ENCODE measurements around the gene TP53BP1.
A peak's percentile ranks its signal among the peaks of the same experiment; 100 is the strongest.

The TP53BP1 gene

GRCh38 chr15:43517354-43518196 lies 24.6 kb upstream of the TP53BP1 start, which contains the start of gene MAP1A:
Gene MAP1A (plus strand): TSS chr15:43517608. CDS start chr15:43521474, 3,866 bp downstream.
- Histone ChIP-seq H3K36me3 (ENCODE audit: control insufficient read depth in 1 of 2, insufficient read depth in 2 of 2, low read length in 2 of 2) (peaks cover 7 to 21% of the 10 kb centered on the region in 2 donors), H3K27me3 (ENCODE audit: low read depth, low read length) (no peaks in the 10 kb centered on the region), H3K4me1 (ENCODE audit: control insufficient read depth in 1 of 2, insufficient read depth in 2 of 2, low read length in 2 of 2) (peaks cover 9 to 33% of the 10 kb centered on the region in 2 donors), H3K4me3 (ENCODE audit: low read depth in 1 of 2, low read length in 2 of 2) (peak within 1 kb of the TSS; percentile 80 to 83), H3K9me3 (ENCODE audit: control insufficient read depth in 1 of 2, low read length in 2 of 2) (no peaks in the 10 kb centered on the region), H3K27ac (ENCODE audit: low read length) (peak within 1 kb of the TSS; percentile 76)

GRCh38 chr15:43516801-43517353 lies 23.9 kb upstream of the TP53BP1 start:
- H3K4me1 ChIP-seq (ENCODE audit: control insufficient read depth in 1 of 2, insufficient read depth in 2 of 2, low read length in 2 of 2), result peaks cover 9 to 33% of the 10 kb centered on the region in 2 donors

DNA sequence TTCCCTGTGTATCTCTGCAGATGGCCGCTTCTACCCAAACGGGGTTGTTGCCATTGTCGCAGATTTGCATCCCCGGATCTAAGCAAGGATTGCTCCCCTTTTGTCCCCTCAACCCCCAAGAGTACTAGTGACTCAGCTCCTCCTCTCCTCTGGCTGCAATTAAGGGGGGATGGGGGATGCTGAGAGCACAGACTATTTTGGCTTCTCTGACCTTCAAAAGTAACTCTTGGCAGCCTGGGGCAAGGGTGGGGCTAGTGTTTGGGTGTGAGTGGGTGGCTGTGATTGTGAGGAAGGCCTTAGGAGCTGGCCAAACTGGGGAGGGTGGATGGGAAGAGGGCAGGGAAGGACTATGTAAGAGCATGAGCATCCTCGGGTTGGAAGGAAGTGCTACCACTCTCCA lies 23.2 kb upstream of the TP53BP1 start:
- Histone ChIP-seq H3K27me3 (ENCODE audit: low read depth, low read length) (no peaks in the 10 kb centered on the region), H3K4me1 (ENCODE audit: control insufficient read depth in 1 of 2, insufficient read depth in 2 of 2, low read length in 2 of 2) (peaks cover 9 to 38% of the 10 kb centered on the region in 2 donors)

More at GRCh38 chr15:43516801-43517353, 23.9 kb upstream of the TP53BP1 start:
- peak overlapping the region; percentile 62 to 83 for H3K4me3 ChIP-seq (ENCODE audit: low read depth in 1 of 2, low read length in 2 of 2)
- peaks cover 2 to 14% of the 10 kb centered on the region in 2 donors for H3K36me3 ChIP-seq (ENCODE audit: control insufficient read depth in 1 of 2, insufficient read depth in 2 of 2, low read length in 2 of 2)
- peak overlapping the region; percentile 76 for H3K27ac ChIP-seq (ENCODE audit: low read length)
- no peaks in the 10 kb centered on the region for H3K9me3 ChIP-seq (ENCODE audit: control insufficient read depth in 1 of 2, low read length in 2 of 2)
- no peaks in the 10 kb centered on the region for H3K27me3 ChIP-seq (ENCODE audit: low read depth, low read length)

DNA sequence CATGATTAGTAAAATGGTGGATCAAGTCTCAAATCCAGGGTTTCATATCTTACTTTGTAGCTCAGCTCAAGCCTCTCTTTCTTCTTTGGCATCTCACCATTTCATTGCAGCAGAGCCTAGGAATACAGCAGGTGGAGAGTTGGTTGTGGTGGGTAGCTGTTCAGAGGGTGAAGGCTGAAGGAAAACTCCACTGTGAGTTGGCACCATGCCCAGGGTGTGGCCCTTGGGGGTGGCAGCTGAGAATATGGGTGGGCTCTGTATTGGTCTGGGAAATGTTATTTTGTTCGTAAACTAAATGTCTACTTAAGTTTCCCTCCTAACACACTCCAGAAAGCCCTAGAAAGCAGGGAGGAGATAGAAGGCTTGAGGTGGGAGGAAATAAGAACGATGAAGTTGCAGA lies 22.8 kb upstream of the TP53BP1 start:
- Histone ChIP-seq H3K27ac (ENCODE audit: low read length) (peak overlapping the region; percentile 37), H3K36me3 (ENCODE audit: control insufficient read depth in 1 of 2, insufficient read depth in 2 of 2, low read length in 2 of 2) (peaks cover 0 to 3% of the 10 kb centered on the region in 2 donors), H3K4me1 (ENCODE audit: control insufficient read depth in 1 of 2, insufficient read depth in 2 of 2, low read length in 2 of 2) (peaks cover 9 to 42% of the 10 kb centered on the region in 2 donors), H3K9me3 (ENCODE audit: control insufficient read depth in 1 of 2, low read length in 2 of 2) (no peaks in the 10 kb centered on the region), H3K4me3 (ENCODE audit: low read depth in 1 of 2, low read length in 2 of 2) (peak overlapping the region in 1 of 2 donors; percentile 83), H3K27me3 (ENCODE audit: low read depth, low read length) (no peaks in the 10 kb centered on the region)

More for the DNA sequence above, 23.2 kb upstream of the TP53BP1 start:
- peaks cover 0 to 8% of the 10 kb centered on the region in 2 donors for H3K36me3 ChIP-seq (ENCODE audit: control insufficient read depth in 1 of 2, insufficient read depth in 2 of 2, low read length in 2 of 2)
- peak overlapping the region; percentile 62 to 83 for H3K4me3 ChIP-seq (ENCODE audit: low read depth in 1 of 2, low read length in 2 of 2)
- H3K27ac ChIP-seq (ENCODE audit: low read length), result peak overlapping the region; percentile 76
- no peaks in the 10 kb centered on the region for H3K9me3 ChIP-seq (ENCODE audit: control insufficient read depth in 1 of 2, low read length in 2 of 2)

- peak overlapping the region; percentile 20 for H3K27ac ChIP-seq (ENCODE audit: low read length)
- H3K4me1 ChIP-seq (ENCODE audit: control insufficient read depth in 1 of 2, insufficient read depth in 2 of 2, low read length in 2 of 2), result peaks cover 9 to 43% of the 10 kb centered on the region in 2 donors
- H3K36me3 ChIP-seq (ENCODE audit: control insufficient read depth in 1 of 2, insufficient read depth in 2 of 2, low read length in 2 of 2), result no peaks in the 10 kb centered on the region
- H3K9me3 ChIP-seq (ENCODE audit: control insufficient read depth in 1 of 2, low read length in 2 of 2), result no peaks in the 10 kb centered on the region
- H3K4me3 ChIP-seq (ENCODE audit: low read depth in 1 of 2, low read length in 2 of 2), result no peak overlapping the region
- H3K27me3 ChIP-seq (ENCODE audit: low read depth, low read length), result no peaks in the 10 kb centered on the region
Measured at GRCh38 chr15:43514241-43515057, 21.5 kb upstream of the TP53BP1 start.

GRCh38 chr15:43513550-43513949 lies 20.6 kb upstream of the TP53BP1 start:
- H3K27me3 ChIP-seq (ENCODE audit: low read depth, low read length), result no peaks in the 10 kb centered on the region
- H3K27ac ChIP-seq (ENCODE audit: low read length), result peak overlapping the region; percentile 20
- no peaks in the 10 kb centered on the region for H3K36me3 ChIP-seq (ENCODE audit: control insufficient read depth in 1 of 2, insufficient read depth in 2 of 2, low read length in 2 of 2)
- peaks cover 9 to 45% of the 10 kb centered on the region in 2 donors for H3K4me1 ChIP-seq (ENCODE audit: control insufficient read depth in 1 of 2, insufficient read depth in 2 of 2, low read length in 2 of 2)
- H3K9me3 ChIP-seq (ENCODE audit: control insufficient read depth in 1 of 2, low read length in 2 of 2), result no peaks in the 10 kb centered on the region
- H3K4me3 ChIP-seq (ENCODE audit: low read depth in 1 of 2, low read length in 2 of 2), result no peak overlapping the region

DNA sequence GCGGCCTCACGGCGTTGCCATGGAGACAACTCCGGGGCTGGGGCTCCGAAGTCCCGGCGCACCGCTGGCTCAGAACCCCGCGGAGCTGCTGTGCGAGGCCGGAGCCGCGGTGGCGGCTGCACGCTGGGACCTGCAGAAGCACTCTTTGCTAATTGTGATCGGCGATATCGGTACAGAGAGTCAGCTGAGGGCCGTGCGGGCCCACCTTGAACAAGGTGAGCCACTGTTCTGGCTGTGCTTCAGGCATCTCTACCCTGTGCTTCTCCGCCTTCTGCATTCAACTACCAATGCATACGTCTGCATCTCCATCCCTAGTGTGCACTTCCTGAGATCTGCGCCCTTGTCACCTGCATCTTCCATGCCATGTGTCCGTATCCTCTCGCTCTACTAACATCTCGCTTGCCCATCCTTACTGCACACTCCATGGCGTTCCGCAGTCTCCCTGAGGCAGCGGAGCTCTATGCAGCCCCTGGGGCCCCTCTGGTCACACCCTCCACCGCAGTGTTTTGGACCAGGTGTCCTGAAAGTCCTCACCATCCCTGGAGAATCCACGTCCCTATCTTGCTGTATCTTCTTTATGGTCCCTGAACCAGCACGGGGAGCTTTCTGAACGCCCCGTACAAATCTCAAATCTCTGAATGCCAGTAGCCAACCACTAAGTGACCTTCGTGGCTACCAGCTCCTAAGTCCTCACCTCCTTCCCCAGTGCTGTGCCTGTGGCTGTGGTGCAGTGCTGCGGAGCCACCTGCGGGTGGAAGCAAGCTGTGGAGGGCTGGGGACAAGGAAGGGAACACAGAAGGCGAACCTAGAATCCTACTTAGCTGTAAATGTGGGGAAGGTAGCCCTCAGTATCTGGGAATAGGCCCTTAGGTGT lies 18.3 kb upstream of the TP53BP1 start:
- no peaks in the 10 kb centered on the region for H3K36me3 ChIP-seq (ENCODE audit: control insufficient read depth in 1 of 2, insufficient read depth in 2 of 2, low read length in 2 of 2)
- no peak overlapping the region for H3K27ac ChIP-seq (ENCODE audit: low read length)
- H3K4me1 ChIP-seq (ENCODE audit: control insufficient read depth in 1 of 2, insufficient read depth in 2 of 2, low read length in 2 of 2), result peaks cover 5 to 37% of the 10 kb centered on the region in 2 donors
- no peaks in the 10 kb centered on the region for H3K9me3 ChIP-seq (ENCODE audit: control insufficient read depth in 1 of 2, low read length in 2 of 2)
- peak overlapping the region; percentile 72 to 85 for H3K4me3 ChIP-seq (ENCODE audit: low read depth in 1 of 2, low read length in 2 of 2)
- H3K27me3 ChIP-seq (ENCODE audit: low read depth, low read length), result no peaks in the 10 kb centered on the region

DNA sequence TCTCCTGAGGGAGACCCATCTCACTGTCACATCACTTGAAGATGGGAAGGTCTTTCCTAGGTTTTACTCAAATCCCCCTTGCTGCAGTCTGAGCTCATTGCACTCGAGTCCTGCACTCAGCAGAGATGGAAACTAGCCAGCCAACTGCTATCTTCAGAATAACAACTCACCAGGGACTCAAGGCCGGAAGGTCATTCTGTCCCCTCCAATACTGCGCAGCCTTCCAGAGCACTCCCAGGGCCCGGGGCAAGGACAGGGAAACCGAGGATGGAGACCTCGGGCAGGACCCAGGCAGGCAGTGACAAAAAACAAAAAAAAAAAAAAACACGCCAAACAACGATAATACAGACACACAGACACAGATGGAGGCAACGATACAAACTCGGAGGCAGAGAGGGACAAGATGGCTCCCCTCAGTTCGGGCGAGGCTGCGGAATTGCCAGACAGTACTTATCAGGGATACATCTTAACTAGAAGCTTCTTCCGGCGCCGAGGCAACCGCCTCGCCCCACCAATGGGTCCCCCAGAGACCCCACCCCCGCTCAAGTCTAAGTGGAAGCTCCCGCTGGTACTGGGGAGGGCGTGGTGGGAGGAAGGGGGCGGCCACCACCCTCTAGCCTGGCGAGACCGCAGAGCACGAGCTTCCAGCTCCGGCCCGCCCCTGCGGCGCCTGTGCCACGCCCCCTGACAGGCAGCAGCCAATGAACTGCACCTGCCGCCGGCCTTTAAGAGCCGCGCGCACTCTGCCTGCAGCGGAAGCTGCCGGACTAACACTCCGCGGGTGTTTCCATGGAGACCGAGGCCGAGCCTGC lies 17.4 kb upstream of the TP53BP1 start:
- no peaks in the 10 kb centered on the region for H3K36me3 ChIP-seq (ENCODE audit: control insufficient read depth in 1 of 2, insufficient read depth in 2 of 2, low read length in 2 of 2)
- peak overlapping the region; percentile 72 to 85 for H3K4me3 ChIP-seq (ENCODE audit: low read depth in 1 of 2, low read length in 2 of 2)
- peaks cover 0 to 29% of the 10 kb centered on the region in 2 donors for H3K4me1 ChIP-seq (ENCODE audit: control insufficient read depth in 1 of 2, insufficient read depth in 2 of 2, low read length in 2 of 2)
- H3K9me3 ChIP-seq (ENCODE audit: control insufficient read depth in 1 of 2, low read length in 2 of 2), result no peaks in the 10 kb centered on the region
- no peaks in the 10 kb centered on the region for H3K27me3 ChIP-seq (ENCODE audit: low read depth, low read length)
- H3K27ac ChIP-seq (ENCODE audit: low read length), result peak overlapping the region; percentile 78

DNA sequence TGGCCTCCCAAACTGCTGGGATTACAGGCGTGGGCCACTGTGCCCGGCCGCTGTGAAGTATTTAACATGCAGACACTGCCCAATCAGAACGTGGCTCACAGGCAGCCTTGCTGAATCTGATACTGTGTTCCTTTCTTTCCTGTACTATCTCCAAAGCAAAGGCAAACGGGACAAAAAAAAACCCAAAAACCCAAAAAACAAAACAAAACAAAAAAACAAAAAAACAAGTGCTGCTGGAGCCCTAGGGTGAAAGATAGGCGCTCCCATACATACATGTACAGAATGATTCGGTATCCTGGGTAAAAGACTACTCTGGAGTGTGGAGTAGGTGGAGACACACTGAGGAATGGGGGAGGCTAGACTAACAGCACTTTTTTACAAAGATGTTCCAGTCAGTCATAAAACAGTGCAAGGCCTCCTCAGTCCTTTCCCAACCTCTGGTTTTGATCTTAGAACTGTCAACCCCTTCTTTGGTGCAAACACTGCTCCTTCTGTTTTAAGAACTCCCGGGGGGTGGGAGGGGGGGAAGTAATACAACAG lies 16.8 kb upstream of the TP53BP1 start:
- Histone ChIP-seq H3K4me3 (ENCODE audit: low read depth in 1 of 2, low read length in 2 of 2) (peak overlapping the region; percentile 72 to 85), H3K4me1 (ENCODE audit: control insufficient read depth in 1 of 2, insufficient read depth in 2 of 2, low read length in 2 of 2) (peaks cover 0 to 29% of the 10 kb centered on the region in 2 donors), H3K36me3 (ENCODE audit: control insufficient read depth in 1 of 2, insufficient read depth in 2 of 2, low read length in 2 of 2) (no peaks in the 10 kb centered on the region), H3K9me3 (ENCODE audit: control insufficient read depth in 1 of 2, low read length in 2 of 2) (no peaks in the 10 kb centered on the region), H3K27ac (ENCODE audit: low read length) (peak overlapping the region; percentile 72), H3K27me3 (ENCODE audit: low read depth, low read length) (no peaks in the 10 kb centered on the region)

Measured in muscle layer of duodenum (tissue), 2 donors.